HG02852 (cell line): ENCODE data around the gene TRAK2.

Source experiments
- ATAC-seq: cut with Tn5 transposase; IDR thresholded peaks from one replicate; pipeline ENCODE4 v1.9.1; 2021; ENCODE audit warnings: mild to moderate bottlenecking, moderate library complexity; ENCODE audit not compliant: unreplicated experiment

TRAK2 gene

DNA sequence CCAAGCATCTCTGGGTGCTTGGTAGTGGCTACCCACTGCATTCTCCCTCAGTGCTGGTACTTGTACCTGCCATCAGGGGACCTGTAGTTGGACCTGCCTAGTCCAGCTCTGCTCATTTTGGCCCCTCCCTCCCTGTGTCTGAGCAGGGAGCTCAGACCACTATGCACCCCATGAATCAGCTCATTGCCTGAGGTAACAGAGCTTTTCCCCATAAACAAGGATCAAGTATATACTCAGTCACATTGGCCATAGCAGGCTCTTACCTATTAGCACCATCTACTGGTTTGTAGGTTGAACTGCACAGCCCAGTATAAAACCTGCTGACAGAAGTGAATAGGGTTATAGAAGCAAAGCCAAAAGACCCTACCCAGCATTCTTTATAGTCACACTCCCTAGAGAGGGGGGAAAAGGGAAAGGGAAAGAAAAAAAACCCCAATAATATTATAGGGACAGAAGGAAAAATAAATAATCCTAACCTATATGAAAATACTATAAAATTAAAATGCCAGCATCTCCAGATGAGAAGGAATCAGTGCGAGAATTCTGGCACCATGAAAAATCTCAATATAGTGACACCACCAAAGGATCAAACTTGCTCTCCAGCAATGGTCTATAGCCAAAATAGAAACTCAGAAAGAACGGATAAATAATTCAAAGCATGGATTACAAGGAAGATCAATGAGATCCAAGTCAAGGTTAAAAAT lies 87.2 kb downstream of the TRAK2 start:
- ATAC-seq = peak; percentile 54

DNA sequence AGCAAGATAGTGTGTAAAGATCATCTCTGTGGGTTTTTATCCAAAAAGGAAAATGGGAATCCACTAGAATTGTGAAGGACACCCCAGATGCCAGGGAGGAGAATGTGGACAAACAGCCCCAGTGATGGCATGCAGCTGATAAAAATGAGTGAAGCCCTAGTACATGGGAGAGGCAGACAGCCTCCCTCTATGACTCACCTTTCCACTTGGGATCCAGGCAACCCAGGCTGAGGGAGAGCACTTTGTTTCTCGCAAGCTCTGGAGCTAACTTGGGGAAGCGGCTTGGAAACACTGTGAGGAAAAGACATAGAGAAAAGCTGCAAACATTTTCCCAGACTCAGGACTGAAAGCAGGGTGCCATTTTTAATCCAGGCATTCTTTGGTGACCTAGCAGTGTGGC lies 88.9 kb downstream of the TRAK2 start:
- ATAC-seq = no peak

DNA sequence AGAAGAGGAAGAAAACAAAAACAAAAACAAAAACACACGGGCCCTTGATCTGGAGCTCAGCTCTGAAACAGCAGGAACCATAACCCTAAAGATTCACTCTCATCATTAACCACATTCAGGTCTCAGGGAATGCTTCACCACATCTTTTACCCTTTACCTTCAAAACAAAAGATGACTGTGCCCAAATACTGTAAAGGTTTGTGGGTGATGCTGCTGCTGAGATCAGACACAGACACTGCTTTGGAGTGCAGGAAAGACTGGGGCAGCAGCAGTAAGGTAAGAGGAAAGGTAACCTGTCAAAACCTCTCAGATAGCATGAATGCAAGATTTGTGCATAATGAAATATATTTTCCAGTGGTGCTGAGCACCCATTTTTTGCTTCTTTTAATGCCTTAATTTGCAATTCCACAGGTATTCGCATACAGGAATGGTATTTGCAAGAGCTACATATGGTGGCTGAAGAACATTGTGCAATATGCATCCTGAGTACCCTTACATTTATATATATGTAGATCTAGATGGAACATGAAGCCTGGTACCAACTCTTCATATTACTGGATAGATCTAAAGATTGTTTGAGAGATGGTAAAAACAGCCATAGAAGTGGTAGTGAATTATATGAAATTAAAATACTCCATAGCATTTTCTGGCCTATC lies 90.1 kb downstream of the TRAK2 start:
- no peak for ATAC-seq

DNA sequence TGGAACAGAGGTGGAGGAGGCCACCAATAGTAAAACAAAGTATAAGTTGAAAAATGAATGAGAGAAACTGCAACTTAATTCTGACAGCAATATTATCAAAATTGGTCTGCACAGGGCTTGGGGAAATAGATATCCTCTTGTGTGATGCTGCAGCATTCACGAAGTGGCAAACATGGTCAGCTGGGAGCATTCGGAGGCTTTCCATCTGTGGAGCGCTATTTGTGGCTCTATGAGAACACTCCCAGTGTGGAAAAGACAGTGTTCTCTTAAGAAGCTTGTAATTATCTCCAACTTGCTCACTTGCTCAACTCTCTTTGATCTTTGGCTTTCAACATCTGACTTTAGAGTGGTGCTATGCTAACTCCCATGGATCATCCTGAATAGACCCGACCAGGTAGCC lies 91.0 kb downstream of the TRAK2 start:
- ATAC-seq = no peak

DNA sequence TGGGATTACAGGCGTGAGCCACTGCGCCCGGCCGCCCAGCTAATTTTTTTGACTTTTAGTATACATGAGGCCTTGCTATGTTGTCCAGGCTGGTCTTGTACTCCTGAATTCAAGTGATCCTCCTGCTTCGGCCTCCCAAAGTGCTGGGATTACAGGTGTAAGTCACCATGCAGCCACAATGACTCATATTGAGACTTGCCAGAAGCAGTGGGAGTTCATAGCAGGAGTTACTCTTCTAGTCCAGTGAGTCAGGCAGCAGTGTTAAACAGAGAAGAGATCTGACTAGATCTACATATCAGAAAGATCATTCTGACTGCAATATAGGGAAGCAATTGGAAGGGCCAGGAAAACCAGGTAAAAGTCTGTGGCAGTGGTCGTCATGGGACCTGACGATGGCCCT lies 92.6 kb downstream of the TRAK2 start:
- ATAC-seq = no peak

DNA sequence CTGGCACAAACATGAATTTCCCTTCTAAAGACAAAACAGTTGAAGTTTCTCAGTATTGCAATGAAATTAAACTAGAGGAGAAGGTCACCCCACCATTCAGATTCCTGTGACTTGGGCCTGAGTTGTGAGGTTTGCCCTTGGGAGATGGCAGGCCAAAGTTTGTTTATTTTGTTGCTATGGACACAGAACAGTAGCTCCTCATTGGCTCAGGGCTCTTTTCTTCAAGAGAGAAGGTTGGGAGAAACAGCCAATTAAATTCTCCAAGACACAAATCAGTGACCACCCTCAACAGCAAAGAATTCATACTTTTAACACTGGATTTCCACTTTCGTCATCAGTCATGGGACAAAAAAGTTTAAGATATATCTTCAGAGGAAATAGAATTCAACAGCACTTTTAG lies 94.0 kb downstream of the TRAK2 start, which contains the start of gene FLACC1:
Gene FLACC1 (minus strand): TSS at position 125 of the 400 bp plus-strand sequence. CDS start 5,941 bp downstream, outside the sequence.
- ATAC-seq = no peak

DNA sequence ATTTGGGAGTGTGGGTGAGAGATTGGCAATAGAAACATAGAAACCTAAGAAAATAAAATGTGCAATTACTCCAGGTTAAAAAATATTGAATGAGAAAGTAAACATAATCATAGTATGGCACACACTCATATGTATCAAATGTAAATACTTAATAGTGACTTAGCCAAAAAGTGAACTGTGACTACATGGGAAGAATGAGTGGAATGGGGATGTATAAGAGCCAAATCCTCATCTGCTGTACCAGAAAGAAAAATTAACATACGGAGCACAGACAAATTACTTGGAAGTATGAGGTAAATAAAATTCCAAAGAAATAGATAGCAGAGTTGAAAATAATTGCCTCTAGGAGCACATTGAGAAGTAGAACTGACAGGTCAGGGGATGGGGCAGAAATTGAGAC lies 98.1 kb downstream of the TRAK2 start:
- no peak for ATAC-seq

DNA sequence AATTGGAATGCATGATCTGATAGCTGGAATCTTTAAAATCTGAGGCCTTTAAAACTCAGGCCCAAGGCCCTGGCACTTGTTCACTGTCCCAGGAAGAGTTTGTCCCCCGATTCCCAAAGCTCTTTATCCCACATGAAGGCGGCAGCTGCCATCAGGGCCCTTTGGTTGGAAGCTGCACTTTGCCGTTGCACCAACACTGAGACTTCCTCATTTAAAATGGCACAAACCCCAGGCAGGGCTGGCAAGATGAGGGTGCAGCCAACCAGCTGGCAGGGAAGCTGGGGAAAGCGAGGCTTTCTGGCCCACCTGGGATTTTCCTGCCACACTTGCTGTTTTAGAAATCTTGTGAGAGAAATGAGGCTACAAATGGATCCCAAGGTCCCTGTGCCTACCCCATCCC lies 100.4 kb downstream of the TRAK2 start:
- no peak for ATAC-seq

DNA sequence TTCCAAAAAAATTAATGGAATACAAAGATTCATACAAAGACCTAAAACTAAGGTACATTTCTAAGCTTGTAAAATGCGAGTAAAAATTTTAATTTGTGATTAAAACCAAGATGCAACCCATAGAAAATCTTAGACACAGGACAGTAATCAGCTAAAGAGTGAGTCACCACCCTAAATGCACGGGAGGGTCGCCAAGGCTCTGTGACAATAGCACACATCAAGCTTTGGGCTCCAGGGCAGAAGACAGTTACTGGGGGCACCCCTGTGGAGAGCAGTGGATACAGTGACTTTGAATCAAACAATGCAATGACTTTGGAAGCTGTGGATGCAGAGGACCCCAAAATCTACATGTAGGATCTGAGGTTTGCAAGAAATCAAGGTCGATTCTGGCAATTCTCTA lies 101.7 kb downstream of the TRAK2 start:
- no peak for ATAC-seq

DNA sequence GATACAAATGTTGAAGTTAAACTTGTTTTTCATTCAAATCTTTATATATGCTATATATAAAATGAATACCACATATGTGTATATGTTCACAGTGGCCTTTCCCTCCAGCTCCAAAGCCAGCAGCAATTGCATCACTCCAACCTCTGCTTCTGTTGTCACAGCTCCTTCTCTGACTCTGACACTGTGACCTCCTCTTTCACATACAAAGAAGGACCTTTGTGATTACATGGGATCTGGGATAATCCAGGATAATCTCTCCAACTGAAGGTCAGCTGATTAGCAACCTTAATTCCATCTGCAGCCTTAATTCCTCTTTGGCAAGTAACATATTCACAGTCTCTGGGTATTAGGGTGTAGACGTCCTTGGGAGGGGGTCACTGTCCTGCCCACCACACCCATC lies 102.5 kb downstream of the TRAK2 start:
- no peak for ATAC-seq

DNA sequence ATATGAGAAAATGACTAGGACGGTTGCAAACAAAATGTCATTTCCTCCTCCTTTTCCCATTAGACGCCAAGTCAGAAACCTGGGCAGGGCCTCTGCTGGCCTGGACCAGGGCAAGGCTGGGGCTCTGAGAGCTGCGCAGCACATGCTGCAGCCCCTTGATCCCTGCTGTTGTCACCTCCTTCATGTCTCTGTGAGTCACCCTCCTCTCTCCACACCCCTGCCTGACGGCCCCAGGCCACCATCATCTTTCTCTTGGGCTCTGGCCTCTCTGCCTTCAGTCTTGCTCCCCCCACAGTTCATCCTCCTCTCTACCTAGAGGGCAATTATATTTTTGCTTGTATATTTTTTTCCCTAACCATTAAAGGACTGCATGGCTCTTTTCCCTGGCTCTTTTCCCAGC lies 104.1 kb downstream of the TRAK2 start:
- ATAC-seq = no peak

DNA sequence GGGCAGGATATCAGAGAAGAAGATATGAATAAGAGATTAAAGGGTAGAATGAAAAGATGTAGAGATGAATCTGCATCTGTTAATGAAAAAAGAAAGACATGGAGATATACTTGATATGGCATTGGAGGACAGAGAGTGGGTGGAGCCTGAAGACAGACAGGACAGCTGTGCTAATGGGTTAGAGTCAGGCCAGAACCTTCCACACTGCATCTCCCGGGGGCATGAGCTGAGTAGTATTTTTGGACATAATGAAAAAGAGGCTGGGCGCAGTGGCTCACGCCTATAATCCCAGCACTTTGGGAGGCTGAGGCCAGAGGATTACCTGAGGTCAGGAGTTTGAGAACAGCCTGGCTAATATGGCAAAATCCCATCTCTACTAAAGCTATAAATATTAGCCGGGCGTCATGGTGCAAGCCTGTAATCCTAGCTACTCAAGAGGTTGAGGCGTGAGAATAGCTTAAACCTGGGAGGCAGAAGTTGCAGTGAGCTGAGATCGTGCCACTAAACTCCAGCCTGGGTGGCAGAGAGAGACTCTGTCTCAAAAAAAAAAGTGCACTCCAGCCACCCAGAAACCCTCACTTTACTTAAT lies 105.5 kb downstream of the TRAK2 start:
- no peak for ATAC-seq

DNA sequence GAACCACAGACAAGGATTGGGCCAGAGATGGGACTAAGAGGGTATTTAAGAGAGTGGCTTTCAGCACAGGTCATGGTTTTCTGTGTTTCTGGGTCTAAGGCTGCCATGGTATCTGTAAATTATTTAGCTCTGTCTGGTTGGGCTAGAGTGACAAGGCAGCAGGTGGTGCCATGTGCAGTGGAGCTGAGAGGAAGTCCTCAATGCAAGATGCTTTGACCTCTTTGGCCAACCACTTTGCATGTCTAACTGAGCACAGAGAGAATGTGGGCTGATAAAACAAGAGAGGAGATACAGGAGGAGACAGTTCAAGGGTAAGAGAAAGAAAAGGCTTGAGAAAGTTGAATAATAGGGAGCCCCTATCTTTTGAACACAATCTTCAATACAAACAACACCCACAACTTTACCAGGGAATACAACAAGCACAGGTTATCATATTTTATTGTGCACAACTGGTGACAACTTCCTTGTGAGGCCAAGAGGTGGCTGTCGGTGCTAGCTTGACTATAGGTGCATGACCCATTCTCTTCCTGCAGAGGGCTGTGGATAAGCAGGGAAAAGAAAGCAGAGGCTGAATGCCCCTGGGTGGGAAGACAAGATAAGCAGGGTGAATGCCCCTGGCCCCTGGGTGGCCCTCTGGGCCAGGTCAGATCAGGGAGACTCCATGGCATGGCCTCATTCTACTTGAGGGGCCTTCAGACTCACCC lies 106.4 kb downstream of the TRAK2 start:
- peak; percentile 88 for ATAC-seq

DNA sequence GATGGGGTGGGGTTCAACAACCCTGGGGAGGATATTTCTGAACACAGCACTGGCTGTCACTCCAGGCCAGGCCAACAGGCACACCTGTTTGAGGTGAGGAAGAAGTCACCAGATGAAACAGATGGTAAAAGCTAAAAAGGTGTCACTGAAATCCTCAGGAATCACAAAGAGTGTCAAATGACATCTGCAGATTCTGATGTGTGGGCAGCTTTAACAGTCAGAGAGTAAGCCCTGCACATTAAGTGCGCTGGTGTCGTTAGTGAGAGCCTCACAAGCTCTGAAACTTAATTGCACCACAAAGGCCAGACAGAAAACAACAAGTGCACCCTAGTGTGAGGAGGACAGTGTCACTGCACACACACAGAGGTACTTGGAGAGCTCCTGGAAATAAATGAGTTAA lies 107.7 kb downstream of the TRAK2 start:
- ATAC-seq = no peak

DNA sequence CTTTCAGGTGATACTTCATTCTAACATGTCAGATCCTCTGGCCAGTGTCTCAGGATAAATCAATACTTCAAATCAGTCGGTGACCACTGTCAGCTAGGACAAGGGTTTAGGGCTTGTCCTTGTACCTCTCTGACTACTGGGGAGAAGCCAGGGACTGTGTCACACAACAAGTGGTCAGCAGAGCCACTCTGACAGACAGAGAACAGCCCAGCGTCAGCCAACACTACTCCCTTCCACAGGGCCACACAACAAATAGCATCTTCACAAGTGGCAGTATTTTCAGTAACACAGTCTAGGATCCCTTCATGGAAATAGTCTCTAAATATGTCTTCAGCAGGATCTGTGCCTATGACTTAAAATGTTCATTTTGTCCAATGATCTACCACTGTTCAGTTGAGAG lies 108.3 kb downstream of the TRAK2 start:
- no peak for ATAC-seq

DNA sequence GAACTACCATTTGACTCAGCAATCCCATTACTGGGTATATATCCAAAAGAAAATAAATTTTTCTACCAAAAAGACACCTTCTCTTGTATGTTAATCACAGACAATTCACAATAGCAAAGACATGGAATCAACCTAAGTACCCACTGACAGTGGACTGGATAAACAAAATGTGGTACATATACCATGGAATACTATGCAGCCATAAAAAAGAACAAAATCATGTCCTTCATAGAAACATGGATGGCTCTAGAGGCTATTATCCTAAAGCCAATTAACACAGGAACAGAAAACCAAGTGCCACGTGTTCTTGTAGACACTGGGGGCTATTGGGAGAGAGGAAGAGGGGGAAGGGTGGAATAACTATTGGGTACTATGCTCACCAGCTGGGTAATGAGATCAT lies 121.8 kb downstream of the TRAK2 start:
- no peak for ATAC-seq

DNA sequence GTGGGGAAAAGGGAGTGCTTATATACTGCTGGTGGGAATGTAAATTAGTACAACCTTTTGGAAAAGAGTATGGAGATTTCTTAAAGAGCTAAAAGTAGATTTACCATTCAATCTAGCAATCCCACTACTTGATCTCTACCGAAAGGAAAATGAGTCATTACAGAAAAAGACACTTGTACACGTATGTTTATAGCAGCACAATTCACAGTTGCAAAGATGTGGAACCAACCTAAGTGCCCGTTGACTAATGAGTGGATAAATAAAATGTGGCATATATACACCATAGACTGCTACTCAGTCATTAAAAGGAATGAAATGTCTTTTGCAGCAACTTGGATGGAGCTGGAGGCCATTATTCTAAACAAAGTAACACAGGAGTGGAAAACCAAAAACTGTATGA lies 123.6 kb downstream of the TRAK2 start:
- ATAC-seq = no peak
